Liver (tissue), 2 donors: ENCODE results near the gene BMX.

Source experiments
- YY1 ChIP-seq: IDR thresholded peaks from 2 replicates; pipeline ENCODE4 v1.6.1; 2016; ENCODE audit warnings: antibody characterized with exemption, mild to moderate bottlenecking
- TF ChIP-seq, protein P1 (sequence below): fragments of 150-350 bp; IDR thresholded peaks from 2 replicates; pipeline ENCODE4 v1.5.1; 2017; ENCODE audit warnings: improper control_type of control experiment, low read depth, low read length; ENCODE audit not compliant: missing input control
- donor health status: healthy.

DNA sequence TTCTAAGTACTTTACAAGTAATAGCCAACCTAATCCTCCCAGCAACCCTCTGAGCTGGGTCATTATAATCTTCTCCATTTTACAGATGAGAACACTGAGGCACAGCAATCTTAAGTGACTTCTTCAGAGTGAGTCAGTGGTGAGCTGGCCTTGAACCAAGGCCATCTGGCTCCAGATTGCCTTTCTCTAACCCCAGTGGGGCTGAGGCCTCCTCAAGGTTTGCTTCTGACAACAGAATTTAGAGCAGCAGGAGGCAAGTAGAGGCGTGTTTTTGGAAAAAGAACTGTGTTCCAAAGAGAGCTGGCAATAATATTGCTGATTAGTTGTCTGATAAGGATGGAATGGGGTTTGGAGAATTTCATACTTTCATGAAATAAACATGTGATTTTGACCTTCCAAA is 48.7 kb upstream of the BMX start:
- TF ChIP-seq, protein P1, sequence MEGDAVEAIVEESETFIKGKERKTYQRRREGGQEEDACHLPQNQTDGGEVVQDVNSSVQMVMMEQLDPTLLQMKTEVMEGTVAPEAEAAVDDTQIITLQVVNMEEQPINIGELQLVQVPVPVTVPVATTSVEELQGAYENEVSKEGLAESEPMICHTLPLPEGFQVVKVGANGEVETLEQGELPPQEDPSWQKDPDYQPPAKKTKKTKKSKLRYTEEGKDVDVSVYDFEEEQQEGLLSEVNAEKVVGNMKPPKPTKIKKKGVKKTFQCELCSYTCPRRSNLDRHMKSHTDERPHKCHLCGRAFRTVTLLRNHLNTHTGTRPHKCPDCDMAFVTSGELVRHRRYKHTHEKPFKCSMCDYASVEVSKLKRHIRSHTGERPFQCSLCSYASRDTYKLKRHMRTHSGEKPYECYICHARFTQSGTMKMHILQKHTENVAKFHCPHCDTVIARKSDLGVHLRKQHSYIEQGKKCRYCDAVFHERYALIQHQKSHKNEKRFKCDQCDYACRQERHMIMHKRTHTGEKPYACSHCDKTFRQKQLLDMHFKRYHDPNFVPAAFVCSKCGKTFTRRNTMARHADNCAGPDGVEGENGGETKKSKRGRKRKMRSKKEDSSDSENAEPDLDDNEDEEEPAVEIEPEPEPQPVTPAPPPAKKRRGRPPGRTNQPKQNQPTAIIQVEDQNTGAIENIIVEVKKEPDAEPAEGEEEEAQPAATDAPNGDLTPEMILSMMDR = no peak
- TF ChIP-seq YY1 = no peak
